HG03135 (cell line): ENCODE data around the gene CNIH2.
"Not testable (repeated sequence)": the region's sequence is repeated elsewhere in the genome, so short reads cannot be mapped to it uniquely, and the experiment has no call there.

ENCODE experiments used
- ATAC-seq: cut with Tn5 transposase; IDR thresholded peaks from one replicate; pipeline ENCODE4 v1.9.1; 2021; ENCODE audit warnings: mild to moderate bottlenecking, moderate library complexity; ENCODE audit not compliant: unreplicated experiment

CNIH2 gene

DNA sequence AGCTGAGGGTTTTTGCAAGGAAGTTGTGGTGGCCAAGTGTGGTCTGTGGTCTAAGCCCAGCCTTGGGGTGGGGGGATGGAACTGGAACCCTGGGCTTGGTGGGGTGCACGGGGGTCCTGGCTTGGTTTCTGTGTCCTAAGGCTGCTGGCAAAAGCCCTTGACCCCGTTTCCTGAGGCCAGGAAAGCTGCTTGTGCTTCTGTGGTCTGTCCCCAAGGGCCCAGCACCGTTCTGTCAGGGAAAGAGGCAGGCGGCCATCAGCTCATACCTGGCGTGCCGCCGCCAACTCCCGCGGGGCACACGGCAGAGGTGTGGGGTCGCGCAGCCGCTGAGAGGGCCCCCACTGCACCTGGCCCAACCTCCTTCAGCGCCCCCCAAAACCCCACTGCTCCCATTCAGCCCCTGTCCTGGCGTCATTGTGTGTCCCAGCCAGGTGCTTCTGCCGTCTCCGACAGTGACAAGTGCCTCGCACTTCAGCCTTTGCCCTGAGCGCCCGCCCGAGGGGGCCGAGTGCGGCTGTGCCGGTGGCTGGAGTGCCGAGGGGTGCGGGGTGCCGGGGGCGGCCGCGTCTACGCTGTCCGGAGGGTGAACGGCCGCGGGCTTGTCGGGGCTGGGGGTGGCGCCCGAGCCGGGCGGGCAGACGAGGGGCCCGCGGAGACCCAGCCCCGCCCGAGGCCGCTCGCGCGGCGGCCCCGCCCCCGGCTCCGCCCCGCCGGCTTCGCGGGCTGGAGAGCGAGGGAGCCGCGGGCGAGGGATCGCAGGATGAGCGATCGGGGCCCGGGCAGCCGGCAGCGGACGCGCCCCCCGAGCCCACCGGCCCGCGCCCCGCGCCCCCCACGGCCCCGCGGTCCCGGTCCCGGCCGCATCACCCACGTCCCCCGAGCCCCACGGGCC lies at the start of gene CNIH2:
CNIH2 (plus strand) TSS at position 705 of the 892 bp plus-strand sequence. CDS start 282 bp downstream, outside the sequence.
- no peak for ATAC-seq

DNA sequence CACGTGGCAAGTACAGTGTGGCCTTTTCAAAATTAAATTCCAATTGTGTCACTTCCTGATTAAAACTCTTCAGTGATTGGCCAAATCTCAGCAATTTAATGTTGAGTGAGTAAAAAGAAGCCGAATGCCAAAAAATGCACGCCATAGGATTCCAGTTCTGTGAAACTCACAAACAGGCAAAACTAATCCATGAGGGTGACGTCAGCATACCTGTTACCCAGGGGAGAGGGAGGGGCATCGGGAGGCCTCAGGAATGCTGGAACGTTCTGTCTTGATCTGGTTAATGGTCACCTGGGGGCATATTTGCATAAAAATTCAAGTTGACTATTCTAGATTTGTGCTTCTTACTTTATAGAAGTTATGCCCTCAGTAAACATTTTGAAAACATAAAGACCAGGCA lies 49.5 kb upstream of the CNIH2 start:
- ATAC-seq = no peak

DNA sequence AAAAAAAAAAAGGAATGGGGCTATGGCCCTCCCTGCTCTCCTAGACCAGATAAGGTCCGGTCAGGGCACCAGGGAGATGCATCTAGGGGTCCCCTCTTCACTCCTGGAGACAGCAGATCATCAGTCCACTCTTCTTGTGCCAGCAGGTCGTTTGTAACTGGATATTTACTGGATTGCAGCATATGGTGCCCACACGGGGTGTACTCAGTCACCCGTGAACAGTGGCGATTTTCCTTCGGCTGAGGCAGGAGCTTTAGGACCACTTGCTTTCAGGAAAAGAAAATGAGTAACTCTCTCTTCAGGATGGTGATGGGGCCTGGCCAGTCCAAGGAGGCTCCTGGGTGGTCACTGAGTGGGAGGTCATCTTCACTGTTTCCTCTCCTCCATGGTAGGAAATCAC lies 47.8 kb upstream of the CNIH2 start:
- ATAC-seq = no peak

DNA sequence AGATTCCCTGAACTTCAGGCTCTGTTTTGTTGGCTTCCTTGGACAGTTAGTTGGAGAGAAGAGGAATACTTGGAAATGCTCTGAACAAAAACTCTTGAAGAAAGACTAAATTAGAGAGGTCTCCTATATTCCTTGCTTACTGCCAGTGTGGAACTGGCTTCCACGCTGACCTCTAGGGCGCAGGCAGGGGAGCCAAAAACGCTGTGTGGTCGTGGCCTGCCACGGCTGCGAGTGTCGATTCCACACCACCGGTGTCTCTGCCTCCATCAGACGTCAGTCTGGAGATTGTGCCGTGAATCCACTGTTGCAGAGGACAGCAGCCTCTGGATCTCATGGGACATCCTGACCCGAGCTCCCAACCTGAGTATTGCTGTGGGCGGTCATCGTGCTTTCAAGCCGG lies 47.0 kb upstream of the CNIH2 start:
- no peak for ATAC-seq

DNA sequence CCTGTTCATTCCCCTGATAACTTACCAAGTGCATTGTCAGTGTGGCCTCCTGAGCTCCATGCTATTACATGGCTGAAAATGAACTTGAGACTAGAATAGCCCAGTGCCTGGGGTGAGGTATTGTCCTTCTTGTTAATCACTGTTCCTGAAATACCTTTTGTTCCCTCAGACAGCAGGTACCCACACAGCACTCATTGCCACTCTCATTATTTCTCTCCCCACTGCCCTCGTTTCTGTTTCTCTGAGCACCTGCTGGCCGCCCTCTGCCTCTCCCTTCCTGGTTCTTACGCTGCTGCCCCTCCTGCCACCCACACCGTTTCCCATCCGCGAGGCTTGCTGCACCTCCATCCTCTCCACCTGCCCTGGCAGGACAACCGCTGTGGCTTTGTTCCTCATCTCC lies 46.4 kb upstream of the CNIH2 start:
- ATAC-seq = no peak

DNA sequence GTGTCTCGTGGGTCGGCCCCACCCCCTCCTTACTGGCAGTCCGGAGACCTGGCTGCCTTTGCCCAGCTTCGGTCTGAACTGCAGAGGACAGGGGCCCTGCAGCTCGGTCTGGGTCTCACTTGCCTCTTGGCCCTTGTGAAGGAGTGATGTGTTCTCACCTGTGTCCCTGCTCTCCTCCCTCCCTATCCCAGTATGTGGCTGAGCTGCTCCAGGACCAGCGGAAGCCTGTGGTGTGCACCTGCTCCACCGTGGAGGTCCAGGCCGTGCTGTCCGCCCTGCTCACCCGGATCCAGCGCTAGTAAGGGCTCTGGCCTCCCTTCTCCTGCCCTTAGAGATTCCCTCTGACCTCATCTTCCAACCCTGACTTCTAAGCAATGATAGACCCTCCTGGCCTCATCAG lies 45.2 kb upstream of the CNIH2 start:
- no peak for ATAC-seq

DNA sequence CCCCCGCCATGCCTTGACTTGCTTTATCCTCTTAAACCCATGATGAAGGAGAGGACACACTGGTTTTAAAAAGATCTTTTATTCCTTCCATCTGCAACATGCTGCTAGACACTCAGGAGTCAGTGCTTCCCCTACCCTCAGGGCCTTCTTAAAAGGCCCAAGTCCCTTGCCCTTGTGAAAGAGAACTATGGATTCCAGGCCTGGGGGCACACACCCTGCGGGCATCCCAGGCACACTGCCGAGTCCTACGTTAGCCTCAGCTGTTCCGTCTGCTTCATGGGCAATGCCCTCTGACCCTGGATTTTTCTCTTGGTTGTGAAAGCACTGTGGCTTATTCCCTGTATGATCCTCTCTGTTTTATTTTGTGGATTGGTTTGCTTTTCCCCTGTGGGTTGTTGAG lies 44.7 kb upstream of the CNIH2 start:
- ATAC-seq = no peak

DNA sequence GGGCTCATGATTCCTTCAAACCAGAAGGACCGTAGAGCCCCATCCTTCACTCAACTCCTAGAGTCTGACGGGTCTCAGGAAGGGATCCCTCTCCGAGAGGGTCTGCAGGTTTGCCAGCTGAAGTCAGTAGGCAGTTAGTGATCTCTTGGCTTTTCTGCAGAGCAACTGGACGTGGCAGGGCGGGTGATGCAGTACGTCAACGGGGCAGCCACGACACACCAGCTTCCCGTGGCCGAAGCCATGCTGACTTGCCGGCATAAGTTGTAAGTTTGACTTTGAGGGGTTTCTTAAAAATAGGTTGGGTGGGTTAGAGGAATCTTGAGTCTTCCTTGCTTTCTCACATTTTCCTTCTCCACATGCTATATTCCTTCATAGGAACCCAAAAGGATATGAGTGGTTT lies 42.8 kb upstream of the CNIH2 start:
- no peak for ATAC-seq

DNA sequence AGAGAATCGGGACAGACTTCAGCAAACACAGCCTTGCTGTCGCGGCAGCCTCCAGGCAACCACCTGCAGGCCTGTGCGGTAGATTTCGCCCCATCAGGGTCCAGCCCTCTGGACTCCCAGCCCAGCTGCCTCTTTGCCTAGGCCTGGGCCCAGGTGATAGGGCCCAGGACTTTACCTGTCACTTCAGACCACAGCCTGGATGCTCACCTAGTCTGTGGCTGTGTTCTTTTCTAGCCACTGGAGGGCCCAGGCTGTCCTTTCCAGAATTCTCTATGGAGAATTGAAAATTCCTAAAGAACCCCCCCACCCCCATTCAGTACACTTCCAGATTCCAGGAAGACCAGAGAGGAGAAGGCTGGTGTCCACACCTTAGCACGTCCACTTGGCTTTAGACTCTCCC lies 40.1 kb upstream of the CNIH2 start:
- ATAC-seq = no peak

DNA sequence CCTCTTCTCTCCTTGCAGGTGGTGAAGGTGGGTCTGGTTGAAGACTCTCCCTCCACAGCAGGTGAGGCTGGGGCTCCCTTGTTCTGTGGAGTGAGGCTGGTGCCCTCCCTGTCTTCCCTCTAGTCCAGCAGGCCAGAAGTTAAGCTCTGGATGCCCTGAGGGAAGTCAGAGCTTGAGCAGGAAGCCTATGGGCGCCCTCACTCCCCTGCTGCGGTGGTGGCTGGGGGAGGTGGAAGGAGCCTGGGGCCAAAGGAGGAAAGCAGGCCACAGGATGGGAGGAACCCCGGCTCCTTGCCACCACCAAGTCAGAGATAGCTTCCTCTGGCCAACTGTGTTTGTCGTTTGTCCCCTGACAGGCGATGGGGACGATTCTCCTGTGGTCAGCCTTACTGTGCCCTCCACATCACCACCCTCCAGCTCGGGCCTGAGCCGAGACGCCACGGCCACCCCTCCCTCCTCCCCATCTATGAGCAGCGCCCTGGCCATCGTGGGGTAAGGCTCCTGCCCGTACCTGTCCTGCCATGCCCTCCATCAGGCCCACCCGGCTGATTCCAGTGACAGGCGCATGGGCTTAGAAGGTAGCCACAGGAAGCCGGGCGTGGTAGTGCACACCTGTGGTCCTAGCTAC lies 39.1 kb upstream of the CNIH2 start:
- no peak for ATAC-seq

DNA sequence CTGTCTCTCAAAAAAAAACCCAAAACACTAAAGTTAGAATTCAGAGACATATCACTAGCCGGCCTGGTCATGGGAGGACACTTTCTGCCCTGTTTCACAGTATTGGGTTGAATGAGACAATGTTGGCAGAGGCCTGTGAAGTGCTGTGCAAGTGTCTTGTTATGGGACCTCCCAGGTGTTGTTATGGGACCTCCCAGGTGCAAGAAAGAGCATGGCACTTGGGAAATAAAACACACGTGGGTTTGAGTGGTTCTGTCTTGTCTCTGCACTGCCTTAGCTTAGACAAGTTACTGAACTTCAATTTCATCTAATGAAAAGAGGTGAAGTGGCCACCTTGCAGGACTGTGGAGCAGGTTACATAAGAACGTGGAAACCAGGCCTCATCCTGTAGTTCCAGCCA lies 38.5 kb upstream of the CNIH2 start:
- no peak for ATAC-seq

DNA sequence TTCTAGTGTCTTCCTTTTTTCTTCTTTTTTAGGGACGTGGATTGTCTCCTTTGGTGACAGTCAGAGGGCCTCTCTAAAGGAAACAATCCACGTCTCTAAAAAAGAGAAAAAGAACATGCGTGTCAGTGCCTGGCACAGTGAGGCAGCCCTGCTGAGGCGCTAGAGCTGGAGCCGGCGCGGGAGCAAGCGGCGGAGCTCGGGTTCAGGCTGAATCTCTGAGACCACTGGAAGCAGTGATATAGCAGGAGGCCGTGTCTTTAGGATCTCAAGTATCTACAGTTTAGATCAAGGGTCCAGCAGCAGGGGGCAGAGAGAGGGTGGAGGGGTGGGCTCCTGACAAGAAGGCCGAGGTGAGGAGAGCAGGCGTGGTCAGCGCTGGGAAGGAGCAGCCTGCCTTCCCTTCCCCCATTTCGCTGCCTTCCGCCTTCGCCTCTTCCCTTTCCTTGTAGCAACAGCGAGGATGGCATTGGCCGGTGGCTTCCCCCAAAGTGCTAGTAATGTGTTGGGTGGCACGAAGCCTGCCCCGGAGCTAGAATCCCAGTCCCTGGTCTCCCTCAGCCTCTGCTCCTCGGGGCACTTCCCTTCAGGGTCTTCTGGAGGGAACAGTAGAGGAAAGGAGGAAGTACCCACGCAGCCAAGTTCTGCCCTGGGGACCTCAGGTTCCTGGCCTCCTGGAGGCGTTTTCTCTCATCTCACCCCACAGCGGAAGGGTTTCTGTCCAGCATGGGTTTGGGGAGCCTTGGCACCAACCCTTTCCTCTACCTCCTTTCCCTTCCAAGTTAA lies 37.8 kb upstream of the CNIH2 start:
- no peak for ATAC-seq

DNA sequence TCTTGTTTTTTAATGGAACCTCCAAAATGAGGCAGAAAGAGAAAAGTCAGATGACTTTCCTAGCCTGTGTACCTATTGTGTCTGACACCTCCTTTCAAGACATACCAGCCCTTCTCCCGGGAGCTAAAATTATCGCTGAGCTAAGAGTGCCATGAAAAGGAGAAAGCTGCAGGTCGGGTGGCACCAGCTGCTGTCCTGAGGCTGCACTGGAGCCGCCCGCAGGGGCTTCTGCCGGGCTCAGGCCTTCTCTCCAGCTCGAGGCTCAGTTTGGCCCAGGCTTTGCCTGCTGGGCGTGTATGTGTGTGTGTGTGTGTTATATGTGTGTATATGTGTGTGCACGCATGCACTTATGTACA lies 37.2 kb upstream of the CNIH2 start:
- no peak for ATAC-seq

DNA sequence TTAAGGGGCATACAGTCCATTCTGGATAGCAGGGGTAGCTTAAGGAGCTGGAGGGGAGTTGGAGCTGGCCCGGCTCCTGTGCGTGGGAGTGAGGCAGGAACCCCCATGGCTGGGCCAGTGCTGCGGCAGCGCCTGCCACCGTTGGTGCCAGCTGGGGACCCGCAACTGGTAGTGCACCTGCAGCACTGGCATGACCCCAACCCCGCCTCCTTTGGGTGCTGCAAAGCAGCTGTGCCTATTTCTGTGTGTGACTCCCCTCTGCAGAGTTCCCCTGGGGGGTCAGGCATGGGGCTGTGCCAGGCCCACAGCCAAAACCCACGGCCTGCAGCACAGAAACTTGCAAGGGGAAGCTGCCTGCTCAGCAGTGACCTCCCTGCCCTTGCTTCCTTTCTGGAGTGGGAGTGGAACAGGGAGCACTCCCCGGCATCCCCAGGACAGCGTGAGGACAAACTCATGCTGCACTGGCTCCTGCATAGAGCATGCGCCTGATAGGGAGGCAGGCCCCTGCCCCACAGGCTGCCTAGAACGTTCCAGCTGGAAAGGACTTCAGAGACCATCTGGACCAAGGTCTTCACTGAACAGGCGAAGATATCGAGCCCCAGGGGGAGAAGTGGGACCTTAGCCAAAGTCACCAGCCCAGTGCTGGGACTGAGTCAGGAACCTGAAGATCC lies 35.7 kb upstream of the CNIH2 start:
- no peak for ATAC-seq

DNA sequence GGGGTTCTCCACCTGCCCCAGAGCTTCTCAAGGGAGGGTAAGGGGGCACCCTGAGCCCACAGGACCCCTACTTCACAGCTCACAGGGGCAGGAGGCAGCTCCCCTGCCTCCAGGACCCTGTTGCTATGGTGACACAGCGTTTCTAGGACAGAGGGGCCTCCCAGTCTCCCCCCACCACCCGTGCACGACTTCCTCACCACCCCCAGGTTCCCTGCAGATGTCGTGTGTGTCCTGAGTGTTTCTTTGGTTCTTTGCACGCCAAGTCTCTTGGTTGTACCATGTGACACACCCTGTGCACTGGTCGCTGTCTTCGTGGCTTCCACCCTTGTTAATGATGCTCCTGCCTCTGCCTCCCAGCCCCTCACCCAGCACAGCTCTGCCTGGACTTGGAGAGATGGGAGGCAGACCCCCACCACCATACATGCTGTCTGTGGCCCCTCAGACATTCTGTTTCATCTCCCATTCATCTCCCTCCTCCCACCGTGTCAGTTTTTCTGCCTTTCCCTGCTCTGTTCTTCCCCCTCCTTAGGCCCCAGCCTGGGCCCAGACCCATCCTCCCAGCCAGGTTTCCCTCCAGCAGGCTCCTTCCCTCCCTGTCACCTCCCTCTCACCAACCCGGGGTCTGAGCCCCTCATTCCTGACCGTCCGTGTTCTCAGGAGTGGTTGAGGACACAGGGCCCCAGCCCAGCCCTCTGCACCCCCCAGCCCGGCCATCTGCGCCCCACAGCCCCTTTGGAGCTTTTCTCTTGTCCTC lies 34.0 kb upstream of the CNIH2 start:
- no peak for ATAC-seq

DNA sequence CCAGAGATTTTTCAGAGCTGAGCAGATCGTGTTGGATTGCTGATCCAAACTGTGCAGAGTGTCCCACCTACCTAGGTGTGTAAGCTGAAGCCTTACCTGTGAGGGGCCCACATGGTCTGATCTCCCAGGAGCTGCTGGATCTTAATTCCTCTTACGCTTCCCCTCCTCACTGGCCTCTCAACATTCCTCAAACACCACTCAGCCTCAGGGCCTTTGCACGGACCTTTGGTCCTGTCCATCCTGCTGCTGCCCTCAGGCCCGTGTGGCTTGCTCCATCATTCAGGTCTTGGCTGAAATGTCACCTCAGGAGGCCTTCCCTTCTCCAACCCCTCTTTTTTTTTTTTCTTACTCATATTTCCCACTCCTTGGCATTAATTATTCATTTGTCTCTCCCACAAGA lies 30.7 kb upstream of the CNIH2 start:
- ATAC-seq = no peak

DNA sequence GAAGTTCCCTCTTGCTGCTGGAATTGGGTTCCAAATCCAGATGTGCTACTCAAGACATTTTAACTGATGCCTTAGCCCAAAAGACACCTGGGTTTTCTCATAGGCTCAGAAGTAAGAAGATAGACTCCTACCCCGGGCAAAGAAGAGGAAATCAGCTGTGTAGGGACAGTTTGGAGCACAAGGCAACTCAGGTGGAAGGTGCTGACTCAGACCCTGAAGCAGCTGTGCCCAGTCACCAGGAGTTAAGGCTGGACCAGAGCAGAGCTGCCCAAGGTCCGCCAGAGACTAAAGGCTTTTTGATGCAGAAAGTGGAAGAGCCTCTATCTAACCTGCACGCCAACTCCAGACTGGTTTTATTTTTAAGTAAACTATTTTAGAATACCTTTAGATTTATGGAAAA lies 30.2 kb upstream of the CNIH2 start:
- no peak for ATAC-seq

DNA sequence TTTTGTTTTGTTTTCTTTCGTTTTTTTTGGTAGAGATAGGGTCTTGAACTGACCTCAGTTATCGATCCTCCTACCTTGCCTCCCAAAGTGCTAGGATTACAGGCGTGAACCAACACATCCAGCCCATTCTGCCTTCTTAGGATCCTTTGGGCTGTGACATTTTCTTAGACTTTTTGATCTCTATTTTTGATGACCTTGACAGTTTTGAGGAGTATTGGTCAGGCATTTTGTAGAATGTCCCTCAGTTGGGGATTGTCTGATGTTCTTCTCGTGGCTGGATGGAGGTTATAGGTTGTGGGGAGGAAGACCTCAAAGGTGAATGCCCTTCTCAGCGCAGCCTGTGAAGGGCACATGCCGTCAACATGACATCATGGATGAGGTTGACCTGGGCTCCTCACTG lies 29.1 kb upstream of the CNIH2 start:
- no peak for ATAC-seq

DNA sequence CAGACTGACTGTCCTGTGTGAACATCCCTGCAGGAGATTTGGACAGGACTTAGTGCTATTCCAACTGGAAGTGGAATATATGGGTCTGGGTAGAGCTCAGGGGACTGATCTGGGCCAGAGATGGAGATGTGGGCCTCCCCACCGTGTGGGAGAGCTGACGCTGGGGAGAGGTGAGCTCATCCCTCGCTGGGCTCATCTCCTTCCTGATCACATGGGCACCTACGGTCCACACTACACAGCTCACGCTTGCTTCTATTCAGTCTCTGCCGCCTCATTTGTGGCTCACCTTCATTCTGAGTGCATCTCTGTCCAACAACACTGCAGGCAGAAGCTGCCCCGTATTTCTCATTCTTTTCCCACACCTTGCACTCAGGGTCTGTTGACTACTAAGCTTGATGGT lies 26.2 kb upstream of the CNIH2 start:
- no peak for ATAC-seq

DNA sequence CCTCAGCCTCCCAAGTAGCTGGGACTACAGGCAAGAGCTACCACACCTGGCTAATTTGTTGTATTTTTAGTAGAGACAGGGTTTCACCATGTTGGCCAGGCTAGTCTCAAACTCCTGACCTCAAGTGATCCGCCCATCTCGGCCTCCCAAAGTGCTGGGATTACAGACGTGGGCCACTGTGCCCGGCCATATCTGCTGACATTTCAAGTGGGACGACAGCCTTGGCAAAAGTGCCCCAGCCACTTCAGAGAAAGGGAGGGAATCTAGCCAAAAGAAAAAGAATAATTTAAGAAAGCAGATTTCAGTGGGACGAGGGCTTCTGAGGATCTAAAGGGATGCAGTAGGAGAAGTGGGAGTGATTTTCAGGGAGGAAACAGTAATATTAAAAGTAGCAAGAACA lies 24.9 kb upstream of the CNIH2 start:
- ATAC-seq = not testable (repeated sequence)

DNA sequence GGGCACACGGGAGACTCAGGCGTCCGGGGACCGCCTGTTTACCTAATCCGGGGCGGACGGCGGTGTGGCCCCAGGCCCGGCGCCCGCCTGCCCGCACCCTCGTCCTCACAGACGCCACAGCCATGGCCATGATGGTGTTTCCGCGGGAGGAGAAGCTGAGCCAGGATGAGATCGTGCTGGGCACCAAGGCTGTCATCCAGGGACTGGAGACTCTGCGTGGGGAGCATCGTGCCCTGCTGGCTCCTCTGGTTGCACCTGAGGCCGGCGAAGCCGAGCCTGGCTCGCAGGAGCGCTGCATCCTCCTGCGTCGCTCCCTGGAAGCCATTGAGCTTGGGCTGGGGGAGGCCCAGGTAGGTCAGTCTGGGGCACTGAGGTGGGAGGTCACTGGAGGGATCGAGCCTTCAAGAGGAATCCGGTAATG lies 19.5 kb upstream of the CNIH2 start:
- ATAC-seq = no peak
